Measurements from ENCODE around the gene RAD23A.
A peak's percentile ranks its signal among the peaks of the same experiment; 100 is the strongest.
"Not testable (repeated sequence)": the region's sequence is repeated elsewhere in the genome, so short reads cannot be mapped to it uniquely, and the experiment has no call there.

RAD23A gene

GRCh38 chr19:12947702-12948611 lies 2.3 kb downstream of the RAD23A start:
- H3K9me3 ChIP-seq: no peaks in the 10 kb centered on the region
- H3K4me3 ChIP-seq (ENCODE audit: low read depth in 1 of 2, low read length in 1 of 2): no peak overlapping the region
- peaks cover 19 to 20% of the 10 kb centered on the region in 2 experiments for H3K4me1 ChIP-seq (ENCODE audit: control insufficient read depth in 1 of 2, insufficient read depth in 1 of 2, low read depth in 1 of 2, low read length in 1 of 2)
- peaks cover 29% of the 10 kb centered on the region for H3K36me3 ChIP-seq
- TF ChIP-seq, protein P1, sequence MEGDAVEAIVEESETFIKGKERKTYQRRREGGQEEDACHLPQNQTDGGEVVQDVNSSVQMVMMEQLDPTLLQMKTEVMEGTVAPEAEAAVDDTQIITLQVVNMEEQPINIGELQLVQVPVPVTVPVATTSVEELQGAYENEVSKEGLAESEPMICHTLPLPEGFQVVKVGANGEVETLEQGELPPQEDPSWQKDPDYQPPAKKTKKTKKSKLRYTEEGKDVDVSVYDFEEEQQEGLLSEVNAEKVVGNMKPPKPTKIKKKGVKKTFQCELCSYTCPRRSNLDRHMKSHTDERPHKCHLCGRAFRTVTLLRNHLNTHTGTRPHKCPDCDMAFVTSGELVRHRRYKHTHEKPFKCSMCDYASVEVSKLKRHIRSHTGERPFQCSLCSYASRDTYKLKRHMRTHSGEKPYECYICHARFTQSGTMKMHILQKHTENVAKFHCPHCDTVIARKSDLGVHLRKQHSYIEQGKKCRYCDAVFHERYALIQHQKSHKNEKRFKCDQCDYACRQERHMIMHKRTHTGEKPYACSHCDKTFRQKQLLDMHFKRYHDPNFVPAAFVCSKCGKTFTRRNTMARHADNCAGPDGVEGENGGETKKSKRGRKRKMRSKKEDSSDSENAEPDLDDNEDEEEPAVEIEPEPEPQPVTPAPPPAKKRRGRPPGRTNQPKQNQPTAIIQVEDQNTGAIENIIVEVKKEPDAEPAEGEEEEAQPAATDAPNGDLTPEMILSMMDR (IDR thresholded peaks at IDR 0.05): no peak
- no peak overlapping the region for H3K27ac ChIP-seq
- no peaks in the 10 kb centered on the region for H3K27me3 ChIP-seq

- TF ChIP-seq, protein P1 (IDR thresholded peaks at IDR 0.05): no peak
- H3K36me3 ChIP-seq: peaks cover 22% of the 10 kb centered on the region
- H3K27me3 ChIP-seq: no peaks in the 10 kb centered on the region
- peaks cover 19 to 20% of the 10 kb centered on the region in 2 experiments for H3K4me1 ChIP-seq (ENCODE audit: control insufficient read depth in 1 of 2, insufficient read depth in 1 of 2, low read depth in 1 of 2, low read length in 1 of 2)
- H3K27ac ChIP-seq: no peak overlapping the region
- H3K4me3 ChIP-seq (ENCODE audit: low read depth in 1 of 2, low read length in 1 of 2): no peak overlapping the region
- H3K9me3 ChIP-seq: no peaks in the 10 kb centered on the region
Measured at GRCh38 chr19:12948612-12949362, 3.1 kb downstream of the RAD23A start.

DNA sequence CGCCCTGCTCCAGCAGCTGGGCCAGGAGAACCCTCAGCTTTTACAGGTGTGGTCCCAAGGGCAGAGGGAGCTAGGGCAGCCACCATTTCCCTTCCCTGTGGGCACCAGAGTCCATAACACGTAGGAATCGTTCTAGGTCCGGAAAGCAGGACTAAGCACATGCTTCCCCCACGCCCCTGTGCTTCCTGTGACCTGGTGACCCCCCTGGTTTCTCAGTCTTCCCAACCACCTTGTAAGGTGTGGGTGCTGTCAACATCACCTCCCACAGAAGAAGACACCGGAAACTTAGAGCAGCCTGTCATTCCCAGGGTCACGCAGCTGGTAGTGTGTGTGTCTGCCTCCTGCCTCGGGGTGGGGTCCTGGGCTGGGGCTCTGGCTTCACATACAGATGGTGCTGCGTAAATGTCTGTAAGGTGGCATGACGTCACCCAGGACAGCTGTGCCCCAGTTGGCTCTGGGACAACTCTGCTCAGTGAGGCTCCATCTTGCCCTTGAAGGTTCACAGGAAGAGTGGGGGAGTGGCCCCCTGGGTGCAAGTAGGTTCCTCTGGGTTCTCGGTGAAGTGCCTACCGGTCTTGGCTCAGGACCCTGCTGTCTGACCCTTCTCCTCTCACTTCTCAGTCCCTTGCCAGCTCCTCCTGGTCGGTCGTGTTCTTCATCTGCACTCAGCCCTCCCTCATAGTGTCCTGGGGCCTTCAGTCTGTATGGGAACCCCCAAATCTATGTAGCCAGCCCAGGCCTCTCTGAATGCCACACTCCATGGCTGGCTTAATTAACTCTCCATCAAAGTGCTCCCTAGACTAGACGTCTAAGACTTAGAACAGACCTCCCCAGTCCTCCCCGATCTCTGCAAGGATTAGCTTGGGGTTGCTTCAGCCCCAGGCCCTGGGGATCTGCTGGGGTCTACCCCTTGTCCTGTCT lies 4.0 kb downstream of the RAD23A start:
- H3K4me3 ChIP-seq (ENCODE audit: low read depth in 1 of 2, low read length in 1 of 2): no peak overlapping the region

GRCh38 chr19:12952050-12952449 lies 6.4 kb downstream of the RAD23A start:
- H3K36me3 ChIP-seq: peaks cover 22% of the 10 kb centered on the region
- H3K27me3 ChIP-seq; H3K4me3 ChIP-seq (ENCODE audit: low read depth in 1 of 2, low read length in 1 of 2); H3K9me3 ChIP-seq: not testable (repeated sequence)
- H3K27ac ChIP-seq: peak overlapping the region; percentile 47
- H3K4me1 ChIP-seq (ENCODE audit: control insufficient read depth in 1 of 2, insufficient read depth in 1 of 2, low read depth in 1 of 2, low read length in 1 of 2): peaks cover 8 to 22% of the 10 kb centered on the region in 2 experiments

More for the DNA sequence above, 4.0 kb downstream of the RAD23A start:
- TF ChIP-seq, protein P1 (IDR thresholded peaks at IDR 0.05): no peak
- Histone ChIP-seq H3K4me1 (ENCODE audit: control insufficient read depth in 1 of 2, insufficient read depth in 1 of 2, low read depth in 1 of 2, low read length in 1 of 2) (peaks cover 19 to 26% of the 10 kb centered on the region in 2 experiments), H3K27ac (peak overlapping the region; percentile 33), H3K9me3 (no peaks in the 10 kb centered on the region), H3K36me3 (peaks cover 22% of the 10 kb centered on the region), H3K27me3 (no peaks in the 10 kb centered on the region)

- Histone ChIP-seq H3K27ac (peak overlapping the region; percentile 47), H3K4me1 (ENCODE audit: control insufficient read depth in 1 of 2, insufficient read depth in 1 of 2, low read depth in 1 of 2, low read length in 1 of 2) (peaks cover 13 to 28% of the 10 kb centered on the region in 2 experiments)
Measured at GRCh38 chr19:12952488-12953137, 7.0 kb downstream of the RAD23A start.

More at GRCh38 chr19:12952488-12953137, 7.0 kb downstream of the RAD23A start:
- Histone ChIP-seq H3K4me3 (ENCODE audit: low read depth in 1 of 2, low read length in 1 of 2) (no peak overlapping the region), H3K27me3 (no peaks in the 10 kb centered on the region), H3K36me3 (peaks cover 22% of the 10 kb centered on the region), H3K9me3 (no peaks in the 10 kb centered on the region)
- TF ChIP-seq, protein P1 (IDR thresholded peaks at IDR 0.05): no peak
